SKM-1 (cell line): ENCODE measurements around the gene RABEP1.
A peak's percentile ranks its signal among the peaks of the same experiment; 100 is the strongest.
"Not testable (repeated sequence)": the region's sequence is repeated elsewhere in the genome, so short reads cannot be mapped to it uniquely, and the experiment has no call there.

Source experiments
- DNase-seq: peaks from one replicate; lab custom pipeline; 2025; ENCODE audit not compliant: unreplicated experiment; lab: John Stamatoyannopoulos, UW

Gene RABEP1

DNA sequence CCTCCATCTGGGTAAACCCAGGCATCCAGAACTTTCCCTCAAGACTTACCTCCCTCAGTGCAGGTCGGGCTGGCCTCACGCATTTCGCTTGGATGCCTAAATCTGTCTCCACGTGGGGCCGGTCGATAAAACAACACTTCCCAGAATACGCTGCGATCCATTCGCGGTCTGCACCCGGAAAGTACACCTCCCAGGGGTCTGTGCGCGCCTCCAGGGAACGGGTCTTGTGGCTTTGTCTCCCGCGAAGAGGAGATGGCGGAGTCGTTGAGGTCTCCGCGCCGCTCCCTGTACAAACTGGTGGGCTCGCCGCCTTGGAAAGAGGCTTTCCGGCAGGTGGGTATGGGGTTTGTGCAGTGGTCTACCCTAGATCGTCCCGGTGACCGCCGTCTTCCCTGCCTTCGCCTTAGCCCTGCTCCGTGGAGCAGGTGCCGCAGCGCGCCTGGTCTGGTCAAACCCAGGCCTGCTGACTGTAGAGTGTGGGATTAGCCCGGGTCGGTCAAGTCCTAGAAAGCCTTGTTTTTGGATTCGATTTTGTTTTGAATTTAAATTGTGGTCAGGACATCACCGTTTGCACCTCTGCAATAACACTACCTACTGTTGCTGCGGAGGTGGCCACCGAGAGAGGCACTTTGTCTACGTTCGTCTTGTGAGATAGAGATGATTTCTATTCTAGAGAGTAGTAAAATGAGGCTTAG, 138.0 kb downstream of the RABEP1 start, which contains the start of gene RPAIN:
RPAIN (plus strand) TSS at position 224 of the 695 bp plus-strand sequence; CDS start at position 253, 29 bp downstream.
- peak; percentile 70 for DNase-seq

- no peak for DNase-seq
These were observed 140.4 kb downstream of the RABEP1 start for GRCh38 chr17:5422505-5422904.

GRCh38 chr17:5424909-5425308, 142.8 kb downstream of the RABEP1 start:
- DNase-seq: no peak

- DNase-seq: no peak
These were observed 143.7 kb downstream of the RABEP1 start for GRCh38 chr17:5425826-5426225.

- no peak for DNase-seq
These were observed 147.3 kb downstream of the RABEP1 start for GRCh38 chr17:5429191-5429887.

DNA sequence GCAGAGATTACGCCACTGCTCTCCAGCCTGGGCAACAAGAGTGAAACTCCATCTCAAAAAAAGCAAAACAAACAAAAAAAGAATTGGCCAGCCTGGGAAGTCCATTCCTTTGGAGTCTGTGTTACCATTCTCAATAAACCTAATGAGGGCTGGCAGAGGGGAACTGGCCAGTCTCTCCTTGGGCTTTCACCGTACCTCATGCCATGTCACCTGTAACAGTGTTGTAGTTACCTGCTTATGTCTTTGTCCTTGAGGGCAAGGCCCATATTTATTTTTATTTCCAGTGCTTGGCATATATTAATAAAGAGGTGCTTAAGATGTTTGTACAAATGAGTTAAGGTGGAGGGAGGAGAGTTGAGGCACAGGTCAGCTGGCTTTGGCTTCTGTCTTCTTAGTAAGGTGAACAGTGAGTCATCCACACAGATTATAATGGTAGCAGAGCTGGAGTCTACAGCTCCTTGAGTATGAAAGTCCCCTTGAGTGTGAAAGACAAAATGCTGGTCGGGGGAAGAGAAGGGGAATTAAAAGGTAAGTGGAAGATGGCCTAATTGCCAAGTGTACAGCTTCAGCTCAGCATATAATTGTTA, 148.4 kb downstream of the RABEP1 start:
- no peak for DNase-seq

DNA sequence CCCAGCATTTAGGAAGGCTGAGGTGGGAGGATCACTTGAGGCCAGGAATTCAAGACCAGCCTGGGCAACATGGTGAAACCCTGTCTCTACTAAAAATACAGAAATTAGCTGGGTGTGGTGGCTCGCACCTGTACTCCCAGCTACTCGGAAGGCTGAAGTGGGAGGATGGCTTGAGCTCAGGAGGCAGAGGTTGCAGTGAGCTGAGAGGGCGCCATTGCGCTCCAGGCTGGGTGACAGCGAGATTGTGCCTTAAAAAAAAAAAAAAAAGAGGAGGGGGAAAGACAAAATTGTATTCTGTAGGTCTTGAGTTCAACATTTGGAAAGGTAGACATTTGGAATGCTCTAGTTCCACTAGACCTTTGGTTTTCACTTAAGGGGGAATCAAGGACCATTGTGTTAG, 149.2 kb downstream of the RABEP1 start:
- not testable (repeated sequence) for DNase-seq

DNA sequence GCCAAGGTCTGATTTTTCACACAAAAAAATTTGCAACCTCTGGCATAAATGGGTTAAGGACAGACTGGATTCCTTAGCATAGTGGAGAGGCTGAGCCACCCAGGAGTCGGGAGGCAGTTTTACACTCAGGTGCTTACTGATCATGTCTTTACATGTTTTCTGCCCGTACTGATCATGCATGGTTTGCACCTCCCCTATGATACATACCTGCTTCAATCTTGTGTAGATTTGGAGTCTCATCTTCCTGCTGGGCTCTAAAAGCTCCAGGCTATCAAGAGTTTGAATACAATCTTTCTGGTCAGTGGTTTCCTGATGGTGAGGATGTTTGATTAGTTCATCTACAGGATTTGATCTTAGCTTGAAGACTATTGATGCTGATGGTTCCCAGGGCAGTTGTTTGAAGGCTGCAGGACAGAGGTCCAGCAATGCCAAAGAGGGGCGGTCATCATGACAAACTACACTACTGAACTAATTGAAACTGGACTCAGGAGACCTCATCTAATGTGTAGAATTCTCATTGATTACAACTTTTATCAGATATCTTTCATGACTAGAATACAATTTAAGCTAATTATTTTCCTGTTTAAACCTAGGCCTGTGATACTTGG, 150.0 kb downstream of the RABEP1 start:
- DNase-seq: no peak

DNA sequence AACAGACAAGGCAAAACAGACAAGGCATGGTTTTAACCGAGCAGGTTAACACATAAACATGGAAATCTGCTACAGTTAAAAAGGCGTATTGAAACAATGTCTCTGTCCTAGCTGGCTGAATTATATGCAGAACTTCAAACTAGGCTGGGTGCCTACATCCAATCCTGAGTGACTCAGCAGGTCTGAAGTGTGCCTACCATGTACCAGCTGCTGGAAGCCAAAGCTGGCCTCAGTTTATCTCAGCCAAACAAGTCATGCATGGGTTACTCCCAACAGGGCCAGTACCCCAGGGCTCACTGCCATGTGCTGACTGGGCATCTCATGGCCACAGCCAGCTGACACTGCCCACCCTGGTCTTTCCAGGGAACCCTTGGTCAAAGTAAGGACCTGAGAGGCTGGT, 152.9 kb downstream of the RABEP1 start:
- no peak for DNase-seq
